Erythroblast (primary cell): ENCODE results near the gene ZNF557.
"Not testable (repeated sequence)": the region's sequence is repeated elsewhere in the genome, so short reads cannot be mapped to it uniquely, and the experiment has no call there.

Experiments
- GATA1 ChIP-seq: IDR thresholded peaks from 2 replicates; pipeline ENCODE4 v1.6.1; 2011; ENCODE audit warnings: low read depth, mild to moderate bottlenecking, control low read depth, low read length, moderate library complexity
- POLR2A ChIP-seq: IDR thresholded peaks from 2 replicates; pipeline ENCODE4 v1.6.1; 2011; ENCODE audit warnings: mild to moderate bottlenecking, low read length

DNA sequence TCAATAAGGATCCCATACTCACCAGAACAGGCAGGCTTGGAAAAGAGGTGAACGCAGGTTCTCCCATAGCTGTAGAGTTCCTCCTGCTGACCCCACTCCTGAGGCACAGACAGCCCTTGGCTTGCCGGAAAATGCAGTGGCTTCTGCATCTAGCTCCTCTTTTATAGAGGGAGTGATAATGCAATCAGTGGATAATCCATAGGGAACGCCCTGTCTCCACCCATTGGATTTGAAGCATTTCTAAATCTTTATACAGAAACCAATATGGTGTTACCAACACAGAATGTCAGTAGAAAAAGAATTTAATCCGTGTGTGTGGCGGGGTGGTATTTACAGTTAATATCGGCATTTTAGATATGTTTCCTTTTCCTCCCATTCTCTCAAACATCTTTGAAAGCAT lies 48.2 kb upstream of the ZNF557 start, which contains the start of gene MBD3L2B:
- not testable (repeated sequence) for TF ChIP-seq POLR2A, GATA1
